Placental pericyte (primary cell): Measurements from ENCODE around the gene TDG. TPM values are rescaled to one million over a fixed set of nuclear protein-coding genes. Genes with fewer than 3 reads are reported as not detected.

ENCODE experiments used
- total RNA-seq: library from RNA; depleted of rRNA; stranded (reverse); fragments of >200 nt; gene quantifications from 2 replicates; pipeline ENCODE4 v1.2.3, GENCODE V29; 2012

TDG gene
- total RNA-seq = 18.6 and 29.9 TPM in 2 replicates

GRCh38 chr12:103965590-103966504 is at the start of gene TDG:
TDG (plus strand) TSS chr12:103965872; CDS start chr12:103966038, 166 bp downstream.

DNA sequence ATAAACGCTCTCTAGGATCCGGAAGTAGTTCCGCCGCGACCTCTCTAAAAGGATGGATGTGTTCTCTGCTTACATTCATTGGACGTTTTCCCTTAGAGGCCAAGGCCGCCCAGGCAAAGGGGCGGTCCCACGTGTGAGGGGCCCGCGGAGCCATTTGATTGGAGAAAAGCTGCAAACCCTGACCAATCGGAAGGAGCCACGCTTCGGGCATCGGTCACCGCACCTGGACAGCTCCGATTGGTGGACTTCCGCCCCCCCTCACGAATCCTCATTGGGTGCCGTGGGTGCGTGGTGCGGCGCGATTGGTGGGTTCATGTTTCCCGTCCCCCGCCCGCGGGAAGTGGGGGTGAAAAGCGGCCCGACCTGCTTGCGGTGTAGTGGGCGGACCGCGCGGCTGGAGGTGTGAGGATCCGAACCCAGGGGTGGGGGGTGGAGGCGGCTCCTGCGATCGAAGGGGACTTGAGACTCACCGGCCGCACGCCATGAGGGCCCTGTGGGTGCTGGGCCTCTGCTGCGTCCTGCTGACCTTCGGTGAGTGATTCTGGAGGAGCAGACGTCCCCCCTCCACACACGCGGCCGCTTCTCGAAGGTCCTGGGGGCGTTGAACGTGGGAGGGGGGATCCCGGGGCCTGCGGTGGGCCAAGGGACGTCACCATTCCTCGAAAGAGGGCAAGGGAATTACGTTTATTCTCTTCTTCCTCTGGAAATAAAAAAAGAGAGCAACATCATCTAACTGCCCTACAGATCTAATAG is 35.5 kb upstream of the TDG start, which contains the start of gene HSP90B1:
HSP90B1 (plus strand) TSS at position 377 of the 753 bp plus-strand sequence; CDS start at position 483, 106 bp downstream.

Other genes starting within 250 kb of the TDG start
- gene NT5DC3, start 124.6 kb upstream of the TDG start, total RNA-seq = 10.9 and 12.9 TPM in 2 replicates
- 347 and 2,219 TPM in 2 replicates for gene HSP90B1, start 35.5 kb upstream of the TDG start, total RNA-seq
- 22.5 and 28.2 TPM in 2 replicates for gene GLT8D2, start 84.3 kb downstream of the TDG start, total RNA-seq
- 8.5 and 19.9 TPM in 2 replicates for gene HCFC2, start 98.7 kb downstream of the TDG start, total RNA-seq
- 13.6 and 13.7 TPM in 2 replicates for gene NFYB, start 172.3 kb downstream of the TDG start, total RNA-seq
- gene TXNRD1, start 249.9 kb downstream of the TDG start, total RNA-seq = 251 and 405 TPM in 2 replicates